HPDE6-E6E7 (cell line): ENCODE measurements around the gene FAM184A.

Source experiments
- DNase-seq: peaks from one replicate; pipeline ENCODE4 v3.0.0; 2011; ENCODE audit warnings: missing footprints; ENCODE audit errors: extremely low spot score

FAM184A gene

GRCh38 chr6:118968416-118968815, 110.0 kb downstream of the FAM184A start:
- no peak for DNase-seq

GRCh38 chr6:118967239-118967638, 111.2 kb downstream of the FAM184A start:
- no peak for DNase-seq

- DNase-seq, result no peak
Measured at GRCh38 chr6:118965843-118966370, 112.6 kb downstream of the FAM184A start.

- no peak for DNase-seq
Measured at GRCh38 chr6:118965371-118965770, 113.1 kb downstream of the FAM184A start.

GRCh38 chr6:118963003-118963402, 115.5 kb downstream of the FAM184A start:
- DNase-seq, result no peak

- DNase-seq, result no peak
Measured at GRCh38 chr6:118959903-118960302, 118.6 kb downstream of the FAM184A start.

- no peak for DNase-seq
Measured at GRCh38 chr6:118953391-118953790, 125.1 kb downstream of the FAM184A start.

- no peak for DNase-seq
Measured at GRCh38 chr6:118952683-118953082, 125.8 kb downstream of the FAM184A start.

- no peak for DNase-seq
Measured at GRCh38 chr6:118945217-118945616, 133.2 kb downstream of the FAM184A start.

GRCh38 chr6:118940770-118941169, 137.7 kb downstream of the FAM184A start:
- DNase-seq, result no peak

- DNase-seq, result no peak
Measured at GRCh38 chr6:118939683-118940082, 138.8 kb downstream of the FAM184A start.

- DNase-seq, result no peak
Measured at GRCh38 chr6:118935978-118936703, 142.3 kb downstream of the FAM184A start.

GRCh38 chr6:118935331-118935668, 143.2 kb downstream of the FAM184A start:
- DNase-seq, result no peak

GRCh38 chr6:118934461-118935330, 143.8 kb downstream of the FAM184A start, which contains the start of gene MCM9:
Gene MCM9, minus strand, starts transcription at chr6:118935159. Its CDS starts 3,436 bp downstream, at chr6:118931723.
- peak; percentile 86 for DNase-seq

- no peak for DNase-seq
Measured at GRCh38 chr6:118933855-118934460, 144.5 kb downstream of the FAM184A start.

- no peak for DNase-seq
Measured at GRCh38 chr6:118932421-118932820, 146.0 kb downstream of the FAM184A start.

GRCh38 chr6:118931436-118931835, 147.0 kb downstream of the FAM184A start:
- no peak for DNase-seq

- no peak for DNase-seq
Measured at GRCh38 chr6:118930680-118931079, 147.8 kb downstream of the FAM184A start.

GRCh38 chr6:118923035-118923434, 155.4 kb downstream of the FAM184A start:
- no peak for DNase-seq

- DNase-seq, result no peak
Measured at GRCh38 chr6:118921084-118921483, 157.4 kb downstream of the FAM184A start.

GRCh38 chr6:118918329-118918725, 160.1 kb downstream of the FAM184A start:
- DNase-seq, result no peak
